Panc1 (cell line): ENCODE measurements around the gene TDRD10. TPM values are rescaled to one million over a fixed set of nuclear protein-coding genes. Genes with fewer than 3 reads are reported as not detected.
A peak's percentile ranks its signal among the peaks of the same experiment; 100 is the strongest.

ENCODE experiments used
- ATAC-seq: fragments of 200-7000 bp; cut with Tn5 transposase; 2 replicates; pipeline ENCODE4 v1.9.1; 2020; ENCODE audit warnings: mild to moderate bottlenecking, moderate library complexity
- BruUV-seq: library from RNA; stranded (reverse); fragments of 400-500 nt; replicated peaks from 2 replicates; lab custom pipeline; 2021; lab: Mats Ljungman, UMichigan
- CTCF ChIA-PET: fragments of 300-600 bp; sonication (Branson Sonifier 250); formaldehyde crosslinking; loops from one replicate; lab custom pipeline; 2022; ENCODE audit warnings: antibody characterized with exemption; lab: Charles Lee
- POLR2A ChIA-PET: fragments of 300-600 bp; sonication (Branson Sonifier 250); formaldehyde crosslinking; loops from one replicate; lab custom pipeline; 2022; ENCODE audit warnings: antibody characterized with exemption; lab: Charles Lee
- DNase-seq: peaks from one replicate; pipeline ENCODE4 v3.0.0-alpha.2; 2010; ENCODE audit warnings: low read depth, low spot score
- H3K27ac ChIP-seq: 2 replicates; pipeline ENCODE4 v1.5.1; 2011; ENCODE audit warnings: mild to moderate bottlenecking, low read length, inconsistent platforms
- H3K27me3 ChIP-seq: fragments of 200-500 bp; sonication (Bioruptor generic); 2 replicates; pipeline ENCODE4 v1.6.0; 2014; ENCODE audit warnings: low read length, inconsistent platforms; ENCODE audit not compliant: control insufficient read depth, insufficient read depth
- H3K36me3 ChIP-seq: fragments of 200-500 bp; sonication (Bioruptor generic); 2 replicates; pipeline ENCODE4 v1.5.1; 2014; ENCODE audit warnings: inconsistent platforms, mild to moderate bottlenecking, low read length, moderate library complexity; ENCODE audit not compliant: control insufficient read depth, insufficient read depth
- H3K4me1 ChIP-seq: 2 replicates; pipeline ENCODE4 v1.5.1; 2011; ENCODE audit warnings: inconsistent platforms, mild to moderate bottlenecking, low read length, moderate library complexity; ENCODE audit not compliant: control insufficient read depth, insufficient read depth
- H3K4me3 ChIP-seq, 2 experiments: 2 replicates each; pipeline ENCODE4 v1.5.1; 2011 to 2012; ENCODE audit warnings: low read depth in 2 of 2, low read length in 2 of 2, mild to moderate bottlenecking in 2 of 2, inconsistent platforms in 1 of 2, moderate library complexity in 1 of 2
- H3K9me3 ChIP-seq: fragments of 200-500 bp; sonication (Bioruptor generic); 2 replicates; pipeline ENCODE4 v1.5.1; 2014; ENCODE audit warnings: low read depth, mild to moderate bottlenecking, inconsistent platforms, low read length, moderate library complexity; ENCODE audit not compliant: control insufficient read depth, insufficient read depth
- POLR2AphosphoS5 ChIP-seq: IDR thresholded peaks from 2 replicates; pipeline ENCODE4 v1.6.1; 2012; ENCODE audit warnings: mild to moderate bottlenecking, low read depth, low read length, moderate library complexity
- REST ChIP-seq, 2 experiments: IDR thresholded peaks; 2 replicates each; pipeline ENCODE4 v1.6.1; 2011 to 2012; ENCODE audit warnings: low read depth in 2 of 2, control low read depth in 1 of 2, low read length in 1 of 2, mild to moderate bottlenecking in 1 of 2, moderate library complexity in 1 of 2; ENCODE audit not compliant: insufficient read depth in 1 of 2
- SIN3A ChIP-seq: IDR thresholded peaks from 2 replicates; pipeline ENCODE4 v1.6.1; 2012; ENCODE audit warnings: low read depth, mild to moderate bottlenecking, low read length, moderate library complexity, borderline replicate concordance; ENCODE audit not compliant: insufficient read depth
- TCF7L2 ChIP-seq: IDR thresholded peaks from 2 replicates; pipeline ENCODE4 v1.6.1; 2011; ENCODE audit warnings: mild to moderate bottlenecking, low read depth, low read length, inconsistent platforms
- in situ Hi-C: cut with HindIII; loops from 2 replicates; pipeline ENCODE4 v1.10.0; 2016; ENCODE audit warnings: low sequenced_read_pairs, low pct_unique_long_range_greater_than_20kb
- intact Hi-C: fragments of 100-400 bp; cut with micrococcal nuclease; formaldehyde crosslinking; loops from one replicate; pipeline ENCODE4 v1.10.0; 2022; ENCODE audit not compliant: unreplicated experiment
- total RNA-seq: library from RNA; stranded (reverse); gene quantifications from one replicate; pipeline ENCODE4 v1.2.1, GENCODE V29; 2021; ENCODE audit not compliant: unreplicated experiment
- TF ChIP-seq, protein P1 (sequence below): fragments of 450-650 bp; IDR thresholded peaks from 2 replicates; pipeline ENCODE4 v1.5.1; 2017; ENCODE audit warnings: mild to moderate bottlenecking

TDRD10 gene
- total RNA-seq, 1 experiment from 2014 or later, result not detected

GRCh38 chr1:154478639-154479038 is 23.4 kb upstream of the TDRD10 start:
- in situ Hi-C loops (no loop called here), intact Hi-C loops (no loop called here)
- H3K36me3 ChIP-seq, result no peaks in the 10 kb centered on the region
- POLR2A ChIA-PET, result no interaction called here
- ATAC-seq, result no peak
- no peak overlapping the region for H3K4me3 ChIP-seq
- H3K4me1 ChIP-seq, result peaks cover 2% of the 10 kb centered on the region; the same call in 1 of the 2 replicates
- H3K27ac ChIP-seq, result no peak overlapping the region; the same call in 1 of the 2 replicates
- BruUV-seq, result no TSS peak
- no peaks in the 10 kb centered on the region for H3K9me3 ChIP-seq
- DNase-seq, result no peak
- H3K27me3 ChIP-seq, result no peaks in the 10 kb centered on the region
- TF ChIP-seq REST (IDR thresholded peaks at IDR 0.05; ENCODE audit: insufficient read depth in 1 of 2, low read depth in 2 of 2, low read length in 1 of 2) (no peak), TCF7L2 (no peak), SIN3A (no peak), POLR2AphosphoS5 (no peak)
- TF ChIP-seq, protein P1, sequence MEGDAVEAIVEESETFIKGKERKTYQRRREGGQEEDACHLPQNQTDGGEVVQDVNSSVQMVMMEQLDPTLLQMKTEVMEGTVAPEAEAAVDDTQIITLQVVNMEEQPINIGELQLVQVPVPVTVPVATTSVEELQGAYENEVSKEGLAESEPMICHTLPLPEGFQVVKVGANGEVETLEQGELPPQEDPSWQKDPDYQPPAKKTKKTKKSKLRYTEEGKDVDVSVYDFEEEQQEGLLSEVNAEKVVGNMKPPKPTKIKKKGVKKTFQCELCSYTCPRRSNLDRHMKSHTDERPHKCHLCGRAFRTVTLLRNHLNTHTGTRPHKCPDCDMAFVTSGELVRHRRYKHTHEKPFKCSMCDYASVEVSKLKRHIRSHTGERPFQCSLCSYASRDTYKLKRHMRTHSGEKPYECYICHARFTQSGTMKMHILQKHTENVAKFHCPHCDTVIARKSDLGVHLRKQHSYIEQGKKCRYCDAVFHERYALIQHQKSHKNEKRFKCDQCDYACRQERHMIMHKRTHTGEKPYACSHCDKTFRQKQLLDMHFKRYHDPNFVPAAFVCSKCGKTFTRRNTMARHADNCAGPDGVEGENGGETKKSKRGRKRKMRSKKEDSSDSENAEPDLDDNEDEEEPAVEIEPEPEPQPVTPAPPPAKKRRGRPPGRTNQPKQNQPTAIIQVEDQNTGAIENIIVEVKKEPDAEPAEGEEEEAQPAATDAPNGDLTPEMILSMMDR, result no peak
- CTCF ChIA-PET, result interaction anchor here (1.3 to 4.6 kb wide), 2 partner anchors 68 to 70 kb away, joined by 3 to 42 read pairs; no protein-coding TSS in a partner anchor

GRCh38 chr1:154479764-154480421 is 22.1 kb upstream of the TDRD10 start:
- TF ChIP-seq POLR2AphosphoS5, result no peak
- TF ChIP-seq, protein P1, result peak; percentile 94
- Histone ChIP-seq H3K9me3 (no peaks in the 10 kb centered on the region), H3K4me1 (peaks cover 2% of the 10 kb centered on the region; the same call in 1 of the 2 replicates), H3K36me3 (no peaks in the 10 kb centered on the region), H3K27ac (no peak overlapping the region), H3K27me3 (no peaks in the 10 kb centered on the region), H3K4me3 (no peak overlapping the region)
- no TSS peak for BruUV-seq
- intact Hi-C loops, result loop anchor here (5.0 kb wide), 2 partner anchors 67 to 457 kb away; partner anchors contain the start of gene PMVK
- in situ Hi-C loops, result no loop called here
- ChIA-PET CTCF (interaction anchor here (0.7 to 4.6 kb wide), 5 partner anchors 63 to 399 kb away, joined by 3 to 42 read pairs (median 3); no protein-coding TSS in a partner anchor), POLR2A (no interaction called here)
- DNase-seq, result peak; percentile 86
- peak; percentile 98 for ATAC-seq
